ENCODE results near the gene RAB3IP.
"Not testable (repeated sequence)": the region's sequence is repeated elsewhere in the genome, so short reads cannot be mapped to it uniquely, and the experiment has no call there.

RAB3IP gene

GRCh38 chr12:69851976-69852375 is 113.3 kb downstream of the RAB3IP start:
- H3K9me3 Mint-ChIP-seq: peaks cover 19% of the 10 kb centered on the region
- H3K27me3 Mint-ChIP-seq (ENCODE audit: low read depth): peaks cover 3% of the 10 kb centered on the region
- peaks cover 7% of the 10 kb centered on the region for H3K36me3 Mint-ChIP-seq (ENCODE audit: low read depth)
- no peak overlapping the region for H3K4me3 Mint-ChIP-seq
- TF ChIP-seq CTCF (IDR thresholded peaks at IDR 0.05; ENCODE audit: unreplicated experiment in 3 of 3): no peak
- H3K4me1 Mint-ChIP-seq: no peaks in the 10 kb centered on the region
- H3K27ac Mint-ChIP-seq: no peak overlapping the region

GRCh38 chr12:69853176-69853961 is 114.7 kb downstream of the RAB3IP start:
- not testable (repeated sequence) for H3K4me3 Mint-ChIP-seq; H3K27ac Mint-ChIP-seq; H3K4me1 Mint-ChIP-seq; H3K27me3 Mint-ChIP-seq (ENCODE audit: low read depth); H3K36me3 Mint-ChIP-seq (ENCODE audit: low read depth)
- peaks cover 23% of the 10 kb centered on the region for H3K9me3 Mint-ChIP-seq

GRCh38 chr12:69866698-69867097 is 128.0 kb downstream of the RAB3IP start:
- no peak overlapping the region for H3K27ac Mint-ChIP-seq
- peaks cover 9% of the 10 kb centered on the region for H3K9me3 Mint-ChIP-seq
- H3K4me1 Mint-ChIP-seq: no peaks in the 10 kb centered on the region
- no peak for TF ChIP-seq CTCF (IDR thresholded peaks at IDR 0.05; ENCODE audit: unreplicated experiment in 3 of 3)
- no peaks in the 10 kb centered on the region for H3K36me3 Mint-ChIP-seq (ENCODE audit: low read depth)
- H3K27me3 Mint-ChIP-seq (ENCODE audit: low read depth): peaks cover 3% of the 10 kb centered on the region
- no peak overlapping the region for H3K4me3 Mint-ChIP-seq

- TF ChIP-seq CTCF (IDR thresholded peaks at IDR 0.05; ENCODE audit: unreplicated experiment in 3 of 3): no peak
- H3K27me3 Mint-ChIP-seq (ENCODE audit: low read depth): peaks cover 3% of the 10 kb centered on the region
- H3K27ac Mint-ChIP-seq: no peak overlapping the region
- peaks cover 3% of the 10 kb centered on the region for H3K9me3 Mint-ChIP-seq
- H3K4me3 Mint-ChIP-seq: no peak overlapping the region
- no peaks in the 10 kb centered on the region for H3K4me1 Mint-ChIP-seq
- H3K36me3 Mint-ChIP-seq (ENCODE audit: low read depth): no peaks in the 10 kb centered on the region
Observed at GRCh38 chr12:69868695-69869094, 130.0 kb downstream of the RAB3IP start.

GRCh38 chr12:69872804-69873203 is 134.1 kb downstream of the RAB3IP start:
- H3K4me3 Mint-ChIP-seq: no peak overlapping the region
- H3K4me1 Mint-ChIP-seq: no peaks in the 10 kb centered on the region
- no peak overlapping the region for H3K27ac Mint-ChIP-seq
- no peaks in the 10 kb centered on the region for H3K9me3 Mint-ChIP-seq
- no peak for TF ChIP-seq CTCF (IDR thresholded peaks at IDR 0.05; ENCODE audit: unreplicated experiment in 3 of 3)
- no peaks in the 10 kb centered on the region for H3K36me3 Mint-ChIP-seq (ENCODE audit: low read depth)
- H3K27me3 Mint-ChIP-seq (ENCODE audit: low read depth): peaks cover 3% of the 10 kb centered on the region

Measured in nephron (organoid).